Endothelial cell (in vitro differentiated cells): ENCODE data around the gene TSGA10. TPM values are rescaled to one million over a fixed set of nuclear protein-coding genes. Genes with fewer than 3 reads are reported as not detected.

Source experiments
- DNase-seq: peaks from one replicate; pipeline ENCODE4 v3.0.0; 2021; ENCODE audit warnings: low spot score
- H3K27ac Mint-ChIP-seq: one replicate; pipeline ENCODE4 v1.8.0; 2021; ENCODE audit warnings: mixed read lengths, inconsistent platforms; ENCODE audit not compliant: unreplicated experiment
- H3K27me3 Mint-ChIP-seq: one replicate; pipeline ENCODE4 v1.8.0; 2021; ENCODE audit warnings: mild to moderate bottlenecking, moderate library complexity, mixed read lengths, inconsistent platforms; ENCODE audit not compliant: unreplicated experiment
- H3K36me3 Mint-ChIP-seq: one replicate; pipeline ENCODE4 v1.8.0; 2021; ENCODE audit warnings: mild to moderate bottlenecking, low read depth, mixed read lengths, inconsistent platforms; ENCODE audit not compliant: unreplicated experiment
- H3K4me1 Mint-ChIP-seq: one replicate; pipeline ENCODE4 v1.8.0; 2021; ENCODE audit warnings: mild to moderate bottlenecking, mixed read lengths, inconsistent platforms; ENCODE audit not compliant: unreplicated experiment
- H3K4me3 Mint-ChIP-seq: one replicate; pipeline ENCODE4 v1.8.0; 2021; ENCODE audit warnings: mild to moderate bottlenecking, mixed read lengths, inconsistent platforms; ENCODE audit not compliant: unreplicated experiment
- H3K9me3 Mint-ChIP-seq: one replicate; pipeline ENCODE4 v1.8.0; 2021; ENCODE audit warnings: mixed read lengths, inconsistent platforms; ENCODE audit not compliant: unreplicated experiment
- total RNA-seq: library from RNA; stranded (reverse); fragmentation: NEBNext Ultra II Directional; extraction: Animal tissue kit (Norgen Biotek cat#: 25700); gene quantifications from one replicate; pipeline ENCODE4 v1.2.1, GENCODE V29; 2021; ENCODE audit not compliant: unreplicated experiment
- TF ChIP-seq, protein P1 (sequence below): fragments of 200-600 bp; sonication (generic); IDR thresholded peaks from one replicate; pipeline ENCODE4 v1.5.0; 2021; ENCODE audit warnings: antibody characterized with exemption; ENCODE audit not compliant: unreplicated experiment

The TSGA10 gene
- total RNA-seq, 1 donor from 2014 or later: 4.2 TPM

DNA sequence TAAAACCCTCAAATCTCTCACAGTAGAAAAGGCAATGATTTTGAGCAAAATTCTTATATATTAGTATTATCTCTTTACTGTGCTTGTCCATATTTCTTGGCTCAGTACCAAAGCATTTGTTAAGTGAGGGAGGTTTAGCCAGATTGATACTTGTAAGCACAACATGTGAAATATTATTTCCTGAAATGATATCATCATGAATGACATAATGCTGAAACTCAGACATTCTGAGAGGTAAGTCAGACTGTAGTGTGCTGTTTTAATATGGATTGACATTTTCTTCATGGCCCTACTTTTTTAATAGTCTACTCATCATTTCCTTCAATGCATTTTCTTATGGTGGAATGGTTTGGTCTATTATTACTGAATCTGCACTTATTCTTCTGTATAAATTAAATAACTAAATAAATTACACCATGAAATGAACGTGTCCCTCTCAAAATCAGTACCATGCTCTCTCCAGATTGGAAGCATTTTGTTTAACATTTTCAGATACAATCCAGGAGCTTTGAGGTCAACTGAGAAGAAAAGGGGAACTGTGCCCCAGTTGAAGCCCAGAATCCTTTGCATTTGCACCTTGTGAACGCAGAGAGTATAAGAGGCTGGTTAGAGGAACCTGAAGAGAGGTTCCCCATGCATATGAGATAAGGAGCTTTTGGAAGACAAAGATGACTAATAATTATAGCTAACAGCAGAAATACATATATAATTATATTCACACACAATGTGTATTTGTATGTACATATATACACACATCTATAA is 168.7 kb downstream of the TSGA10 start:
- DNase-seq: no peak
- Mint-ChIP-seq H3K36me3 (peaks cover 5% of the 10 kb centered on the region), H3K27me3 (no peaks in the 10 kb centered on the region), H3K4me1 (no peaks in the 10 kb centered on the region), H3K4me3 (no peak overlapping the region), H3K9me3 (no peaks in the 10 kb centered on the region), H3K27ac (no peak overlapping the region)
- TF ChIP-seq, protein P1, sequence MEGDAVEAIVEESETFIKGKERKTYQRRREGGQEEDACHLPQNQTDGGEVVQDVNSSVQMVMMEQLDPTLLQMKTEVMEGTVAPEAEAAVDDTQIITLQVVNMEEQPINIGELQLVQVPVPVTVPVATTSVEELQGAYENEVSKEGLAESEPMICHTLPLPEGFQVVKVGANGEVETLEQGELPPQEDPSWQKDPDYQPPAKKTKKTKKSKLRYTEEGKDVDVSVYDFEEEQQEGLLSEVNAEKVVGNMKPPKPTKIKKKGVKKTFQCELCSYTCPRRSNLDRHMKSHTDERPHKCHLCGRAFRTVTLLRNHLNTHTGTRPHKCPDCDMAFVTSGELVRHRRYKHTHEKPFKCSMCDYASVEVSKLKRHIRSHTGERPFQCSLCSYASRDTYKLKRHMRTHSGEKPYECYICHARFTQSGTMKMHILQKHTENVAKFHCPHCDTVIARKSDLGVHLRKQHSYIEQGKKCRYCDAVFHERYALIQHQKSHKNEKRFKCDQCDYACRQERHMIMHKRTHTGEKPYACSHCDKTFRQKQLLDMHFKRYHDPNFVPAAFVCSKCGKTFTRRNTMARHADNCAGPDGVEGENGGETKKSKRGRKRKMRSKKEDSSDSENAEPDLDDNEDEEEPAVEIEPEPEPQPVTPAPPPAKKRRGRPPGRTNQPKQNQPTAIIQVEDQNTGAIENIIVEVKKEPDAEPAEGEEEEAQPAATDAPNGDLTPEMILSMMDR: no peak

DNA sequence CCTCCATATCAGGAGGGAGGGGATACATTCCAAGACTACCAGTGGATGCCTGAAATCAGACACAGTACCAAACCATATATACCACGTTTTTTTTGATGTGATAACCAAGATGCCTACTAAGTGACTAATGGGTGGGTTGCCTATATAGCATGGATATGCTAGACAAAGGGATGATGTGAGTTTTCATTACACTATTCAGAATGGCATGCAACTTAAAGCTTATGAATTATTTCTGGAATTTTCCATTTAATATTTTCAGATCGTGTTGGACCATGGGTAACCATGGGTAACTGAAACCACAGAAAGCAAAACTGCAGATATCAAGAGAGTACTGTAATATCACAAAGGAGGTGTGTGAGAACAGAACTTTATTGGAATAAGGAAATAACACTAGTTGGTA is 179.1 kb downstream of the TSGA10 start:
- TF ChIP-seq, protein P1: no peak
- Mint-ChIP-seq H3K4me3 (no peak overlapping the region), H3K27ac (no peak overlapping the region), H3K9me3 (no peaks in the 10 kb centered on the region), H3K4me1 (no peaks in the 10 kb centered on the region), H3K36me3 (no peaks in the 10 kb centered on the region), H3K27me3 (peaks cover 2% of the 10 kb centered on the region)
- no peak for DNase-seq

DNA sequence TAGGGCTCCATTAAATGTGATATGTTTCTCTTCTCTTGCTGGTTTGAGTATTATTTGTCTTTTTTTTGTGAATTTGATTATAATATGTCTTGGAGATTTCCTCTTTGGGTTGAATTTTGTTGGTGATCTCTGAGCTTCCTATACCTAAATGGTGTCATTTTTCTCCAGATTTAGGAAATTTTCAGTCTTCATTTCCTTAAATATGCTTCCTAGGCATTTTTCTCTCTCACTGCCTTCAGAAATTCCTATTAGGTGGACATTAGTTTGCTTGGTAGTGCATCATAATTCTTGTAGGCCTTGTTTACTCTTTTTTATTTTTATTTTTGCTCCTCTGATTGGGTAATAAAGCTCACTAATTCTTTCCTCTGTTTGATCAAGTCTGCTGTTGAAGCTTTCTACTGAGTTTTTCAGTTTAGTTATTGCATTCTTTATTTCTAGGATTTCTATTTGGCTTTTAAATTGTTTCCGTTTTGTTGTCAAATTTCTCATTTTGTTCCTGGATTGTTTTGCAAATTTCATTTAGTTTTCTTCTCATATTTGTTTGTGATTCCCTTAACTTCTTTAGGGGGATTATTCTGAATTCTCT is 182.1 kb downstream of the TSGA10 start:
- TF ChIP-seq, protein P1: no peak
- H3K9me3 Mint-ChIP-seq: no peaks in the 10 kb centered on the region
- no peaks in the 10 kb centered on the region for H3K36me3 Mint-ChIP-seq
- no peak overlapping the region for H3K27ac Mint-ChIP-seq
- no peak overlapping the region for H3K4me3 Mint-ChIP-seq
- H3K4me1 Mint-ChIP-seq: no peaks in the 10 kb centered on the region
- H3K27me3 Mint-ChIP-seq: peaks cover 2% of the 10 kb centered on the region
- no peak for DNase-seq

DNA sequence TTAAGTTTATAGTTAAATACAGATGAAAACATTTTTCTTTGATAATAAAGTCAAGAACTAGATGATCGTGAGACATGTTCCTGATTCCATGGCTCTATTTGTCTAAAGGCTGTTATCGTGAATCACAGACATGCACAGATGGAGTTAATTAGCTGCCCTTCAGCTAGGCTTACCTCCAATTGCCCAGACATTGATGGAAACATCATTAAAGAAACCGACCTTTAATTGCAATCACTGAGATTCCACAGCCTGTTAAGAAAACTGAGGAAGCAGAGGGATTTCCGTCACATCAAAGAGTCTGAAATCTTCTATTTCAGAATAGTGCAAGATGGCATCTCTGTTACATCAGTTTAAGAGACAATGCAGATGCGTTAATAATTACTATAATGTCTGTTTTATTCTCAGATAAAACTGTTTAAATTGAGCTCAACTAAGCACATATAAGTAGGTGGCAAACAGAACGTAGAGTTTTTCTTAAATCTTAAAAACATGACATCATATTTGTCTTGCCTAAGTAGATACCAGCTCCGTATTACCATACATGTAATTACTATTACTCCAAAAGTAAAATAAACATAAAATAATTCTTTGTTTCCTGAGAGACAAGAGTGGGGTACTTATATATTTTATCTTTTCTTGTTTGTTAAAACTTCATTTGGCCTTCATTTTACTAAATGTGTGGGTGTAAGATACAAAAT is 194.8 kb downstream of the TSGA10 start:
- no peak overlapping the region for H3K4me3 Mint-ChIP-seq
- no peak overlapping the region for H3K27ac Mint-ChIP-seq
- H3K4me1 Mint-ChIP-seq: no peaks in the 10 kb centered on the region
- no peaks in the 10 kb centered on the region for H3K9me3 Mint-ChIP-seq
- TF ChIP-seq, protein P1: no peak
- no peak for DNase-seq
- no peaks in the 10 kb centered on the region for H3K27me3 Mint-ChIP-seq
- H3K36me3 Mint-ChIP-seq: no peaks in the 10 kb centered on the region

DNA sequence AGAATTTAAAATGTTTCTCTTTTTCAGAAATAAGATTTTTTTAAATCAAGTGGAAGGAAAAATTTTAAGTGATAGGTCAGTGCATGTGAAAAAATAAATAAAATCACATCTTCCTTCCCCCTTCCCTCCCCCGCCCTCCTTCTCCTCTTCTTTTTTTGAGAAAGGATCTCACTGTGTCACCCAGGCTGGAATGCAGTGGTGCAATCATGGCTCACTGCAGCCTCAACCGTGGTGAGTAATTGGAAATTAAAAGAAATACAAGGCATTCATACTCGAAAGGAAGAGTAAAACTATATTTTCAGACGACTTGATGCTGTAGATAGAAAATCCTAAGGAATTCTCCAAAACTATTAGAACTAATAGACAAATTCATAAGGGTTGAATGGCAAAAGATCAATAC is 201.8 kb downstream of the TSGA10 start:
- no peaks in the 10 kb centered on the region for H3K4me1 Mint-ChIP-seq
- H3K9me3 Mint-ChIP-seq: no peaks in the 10 kb centered on the region
- H3K4me3 Mint-ChIP-seq: no peak overlapping the region
- no peaks in the 10 kb centered on the region for H3K36me3 Mint-ChIP-seq
- no peak overlapping the region for H3K27ac Mint-ChIP-seq
- no peak for DNase-seq
- H3K27me3 Mint-ChIP-seq: peaks cover 1% of the 10 kb centered on the region
- TF ChIP-seq, protein P1: no peak
